Smooth muscle cell (in vitro differentiated cells): ENCODE results near the gene AK2. TPM values are rescaled to one million over a fixed set of nuclear protein-coding genes. Genes with fewer than 3 reads are reported as not detected.

Source experiments
- DNase-seq: peaks from one replicate; lab custom pipeline; 2025; ENCODE audit not compliant: unreplicated experiment; lab: John Stamatoyannopoulos, UW
- H2AFZ ChIP-seq: fragments of 200-600 bp; sonication (generic); 2 replicates; pipeline ENCODE4 v1.6.0; 2016; ENCODE audit warnings: antibody characterized with exemption, low read depth, mild to moderate bottlenecking
- H3F3A ChIP-seq: fragments of 200-600 bp; sonication (generic); 2 replicates; pipeline ENCODE4 v1.6.0; 2017; ENCODE audit warnings: antibody characterized with exemption, low read depth
- H3K27ac ChIP-seq: fragments of 200-600 bp; sonication (generic); 2 replicates; pipeline ENCODE4 v1.5.1; 2016; ENCODE audit warnings: low read depth, mild to moderate bottlenecking
- H3K27me3 ChIP-seq: fragments of 200-600 bp; sonication (generic); 2 replicates; pipeline ENCODE4 v1.6.1; 2016; ENCODE audit warnings: low read depth, mild to moderate bottlenecking
- H3K36me3 ChIP-seq: fragments of 200-600 bp; sonication (generic); 2 replicates; pipeline ENCODE4 v1.5.1; 2016; ENCODE audit warnings: low read depth
- H3K4me1 ChIP-seq: fragments of 200-600 bp; sonication (generic); 2 replicates; pipeline ENCODE4 v1.5.1; 2016; ENCODE audit warnings: low read depth
- H3K4me2 ChIP-seq: fragments of 200-600 bp; sonication (generic); 2 replicates; pipeline ENCODE4 v1.6.0; 2016; ENCODE audit warnings: mild to moderate bottlenecking
- H3K4me3 ChIP-seq: fragments of 200-600 bp; sonication (generic); 2 replicates; pipeline ENCODE4 v1.5.1; 2016; ENCODE audit warnings: mild to moderate bottlenecking
- H3K79me2 ChIP-seq: fragments of 200-600 bp; sonication (generic); 2 replicates; pipeline ENCODE4 v1.6.0; 2016; ENCODE audit warnings: low read depth, mild to moderate bottlenecking
- H3K9ac ChIP-seq: fragments of 200-600 bp; sonication (generic); 2 replicates; pipeline ENCODE4 v1.6.0; 2016; ENCODE audit warnings: low read depth
- H3K9me3 ChIP-seq: fragments of 200-600 bp; sonication (generic); replicated peaks from 2 replicates; pipeline ENCODE4 v1.5.1; 2016; ENCODE audit warnings: low read depth
- H4K20me1 ChIP-seq: fragments of 200-600 bp; sonication (generic); 2 replicates; pipeline ENCODE4 v1.6.0; 2016; ENCODE audit warnings: low read depth
- WGBS: methylation state at CpG from one replicate; pipeline ENCODE4 v1.1.7; 2016; ENCODE audit warnings: low lambda C conversion rate; 5-methylcytosine and 5-hydroxymethylcytosine counted together
- polyA plus RNA-seq: library from polyadenylated mRNA; unstranded; fragments of >200 nt; fragmentation: Nextera tagmentation; extraction: Ambion mirVana; gene quantifications from 2 replicates; pipeline ENCODE4 v1.2.1, GENCODE V29; 2016
- total RNA-seq: library from RNA; depleted of rRNA; stranded (reverse); fragments of >200 nt; gene quantifications from 2 replicates; pipeline ENCODE4 v1.2.3, GENCODE V29; 2014
- TF ChIP-seq, protein P1 (sequence below): fragments of 200-600 bp; sonication (generic); IDR thresholded peaks from 2 replicates; pipeline ENCODE4 v1.5.1; 2017; ENCODE audit warnings: borderline replicate concordance, mild to moderate bottlenecking, antibody characterized with exemption; ENCODE audit not compliant: insufficient read depth, poor library complexity, severe bottlenecking

The AK2 gene
- total and polyA plus RNA-seq, 2 experiments from 2014 or later = 89.8 to 121 TPM

DNA sequence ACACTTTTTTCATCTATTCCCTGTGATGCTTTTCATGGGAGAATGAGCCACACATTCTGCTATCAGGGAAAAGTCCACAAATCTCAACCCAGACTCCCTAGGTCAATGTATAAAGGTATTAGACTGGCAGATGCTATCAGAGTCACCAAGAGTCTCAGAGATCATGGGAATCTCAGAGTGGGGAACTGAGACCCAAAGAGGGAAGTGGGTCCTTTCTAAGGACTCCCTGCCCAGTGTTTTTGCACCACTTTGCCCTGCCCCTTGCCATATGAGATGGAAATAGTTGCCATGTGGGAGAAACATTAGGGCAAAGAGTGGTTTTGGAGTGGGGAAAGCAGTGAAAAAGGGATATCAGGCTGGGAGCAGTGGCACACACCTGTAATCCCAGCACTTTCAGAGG, 25.2 kb upstream of the AK2 start:
- no peak overlapping the region for H3K9ac ChIP-seq
- H4K20me1 ChIP-seq = no peaks in the 10 kb centered on the region
- DNase-seq = no peak
- no peak overlapping the region for H2AFZ ChIP-seq
- TF ChIP-seq, protein P1, sequence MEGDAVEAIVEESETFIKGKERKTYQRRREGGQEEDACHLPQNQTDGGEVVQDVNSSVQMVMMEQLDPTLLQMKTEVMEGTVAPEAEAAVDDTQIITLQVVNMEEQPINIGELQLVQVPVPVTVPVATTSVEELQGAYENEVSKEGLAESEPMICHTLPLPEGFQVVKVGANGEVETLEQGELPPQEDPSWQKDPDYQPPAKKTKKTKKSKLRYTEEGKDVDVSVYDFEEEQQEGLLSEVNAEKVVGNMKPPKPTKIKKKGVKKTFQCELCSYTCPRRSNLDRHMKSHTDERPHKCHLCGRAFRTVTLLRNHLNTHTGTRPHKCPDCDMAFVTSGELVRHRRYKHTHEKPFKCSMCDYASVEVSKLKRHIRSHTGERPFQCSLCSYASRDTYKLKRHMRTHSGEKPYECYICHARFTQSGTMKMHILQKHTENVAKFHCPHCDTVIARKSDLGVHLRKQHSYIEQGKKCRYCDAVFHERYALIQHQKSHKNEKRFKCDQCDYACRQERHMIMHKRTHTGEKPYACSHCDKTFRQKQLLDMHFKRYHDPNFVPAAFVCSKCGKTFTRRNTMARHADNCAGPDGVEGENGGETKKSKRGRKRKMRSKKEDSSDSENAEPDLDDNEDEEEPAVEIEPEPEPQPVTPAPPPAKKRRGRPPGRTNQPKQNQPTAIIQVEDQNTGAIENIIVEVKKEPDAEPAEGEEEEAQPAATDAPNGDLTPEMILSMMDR = no peak
- H3F3A ChIP-seq = no peaks in the 10 kb centered on the region
- H3K36me3 ChIP-seq = no peaks in the 10 kb centered on the region
- H3K79me2 ChIP-seq = no peaks in the 10 kb centered on the region
- H3K4me1 ChIP-seq = no peaks in the 10 kb centered on the region
- H3K9me3 ChIP-seq = peaks cover 19% of the 10 kb centered on the region
- H3K27ac ChIP-seq = no peak overlapping the region
- H3K27me3 ChIP-seq = no peaks in the 10 kb centered on the region
- H3K4me3 ChIP-seq = no peak overlapping the region
- no peak overlapping the region for H3K4me2 ChIP-seq

DNA sequence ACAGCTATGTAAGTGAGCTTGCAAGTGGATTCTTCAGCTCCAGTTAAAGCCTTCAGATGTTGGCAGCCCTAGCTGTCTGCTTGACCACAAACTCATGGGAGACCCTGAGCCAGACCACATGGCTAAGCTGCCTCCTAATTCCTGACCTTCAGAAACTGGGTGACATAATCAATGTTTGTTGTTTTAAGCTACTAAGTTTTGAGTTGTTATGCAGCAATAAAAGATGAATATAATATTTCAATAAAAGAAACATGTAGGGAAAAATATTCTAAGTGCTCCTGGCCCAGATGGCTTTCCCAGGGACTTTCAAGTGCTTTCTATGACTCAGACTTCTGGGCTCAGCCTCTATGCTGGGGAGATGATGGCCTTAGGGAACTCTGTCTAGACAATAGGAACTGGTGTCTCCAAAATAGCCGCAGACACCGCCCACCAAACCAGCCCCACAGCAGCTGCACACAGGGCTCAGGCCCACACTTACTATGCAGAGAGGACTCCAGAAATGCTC, 23.9 kb upstream of the AK2 start:
- WGBS = 22% methylated on average over 2 of the region's 2 CpGs
- Histone ChIP-seq H3K27ac (peak overlapping the region; percentile 83), H3K36me3 (no peaks in the 10 kb centered on the region)

DNA sequence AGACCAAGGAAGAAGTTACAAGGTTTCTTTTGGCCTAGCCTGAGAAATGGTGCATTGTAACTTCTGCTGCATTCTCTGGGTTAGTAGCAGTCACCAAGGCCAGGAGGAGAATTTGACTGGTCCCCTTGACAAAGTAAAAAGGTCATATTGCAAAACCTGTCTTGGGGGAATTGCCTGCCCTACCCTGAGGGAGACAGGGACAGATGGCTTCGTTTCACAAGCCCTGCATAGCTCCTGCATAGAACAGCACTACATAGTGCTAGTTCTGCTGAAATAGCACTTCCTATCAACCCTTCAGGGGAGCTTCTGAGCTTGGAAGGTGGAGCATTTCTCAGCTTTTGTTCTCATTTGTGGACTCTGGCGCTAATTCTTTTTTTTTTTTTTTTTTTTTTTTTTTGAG, 20.4 kb upstream of the AK2 start:
- WGBS = 85% methylated on average over 2 of the region's 2 CpGs

More for the DNA sequence above, 23.9 kb upstream of the AK2 start:
- DNase-seq = no peak
- Histone ChIP-seq H3K9ac (peak overlapping the region; percentile 18), H3K79me2 (no peaks in the 10 kb centered on the region), H3K9me3 (peaks cover 19% of the 10 kb centered on the region), H2AFZ (no peak overlapping the region), H3K4me2 (peak overlapping the region; percentile 31), H4K20me1 (no peaks in the 10 kb centered on the region), H3K27me3 (no peaks in the 10 kb centered on the region), H3K4me1 (no peaks in the 10 kb centered on the region), H3F3A (no peaks in the 10 kb centered on the region), H3K4me3 (no peak overlapping the region)
- TF ChIP-seq, protein P1 = no peak

DNA sequence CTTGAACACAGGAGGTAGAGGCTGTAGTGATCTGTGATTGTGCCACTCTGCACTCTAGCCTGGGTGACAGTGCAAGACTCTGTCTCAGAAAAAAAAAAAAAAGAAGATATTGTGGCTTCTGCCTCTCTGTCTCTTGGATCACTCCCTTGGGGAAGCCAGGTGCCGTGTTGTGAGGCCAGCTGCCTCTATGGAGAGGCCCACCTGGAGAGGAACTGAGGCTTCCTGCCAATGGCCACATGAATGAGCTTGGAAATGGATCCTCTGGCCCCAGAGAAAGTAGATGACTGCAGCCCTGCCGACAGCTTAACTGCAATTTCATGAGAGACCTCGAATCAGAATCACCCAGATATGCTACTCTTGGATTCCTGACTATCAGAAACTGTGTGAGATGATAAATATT, 19.7 kb upstream of the AK2 start:
- no peaks in the 10 kb centered on the region for H3K4me1 ChIP-seq
- H3K27me3 ChIP-seq = no peaks in the 10 kb centered on the region
- DNase-seq = no peak
- no peaks in the 10 kb centered on the region for H3F3A ChIP-seq
- no peak overlapping the region for H3K4me2 ChIP-seq
- 94% methylated on average over 3 of the region's 3 CpGs for WGBS
- no peaks in the 10 kb centered on the region for H3K9me3 ChIP-seq
- no peak overlapping the region for H3K27ac ChIP-seq
- no peak overlapping the region for H3K9ac ChIP-seq
- H4K20me1 ChIP-seq = no peaks in the 10 kb centered on the region
- no peak overlapping the region for H2AFZ ChIP-seq
- TF ChIP-seq, protein P1 = no peak
- H3K79me2 ChIP-seq = no peaks in the 10 kb centered on the region
- H3K4me3 ChIP-seq = no peak overlapping the region
- no peaks in the 10 kb centered on the region for H3K36me3 ChIP-seq

More for the DNA sequence above, 20.4 kb upstream of the AK2 start:
- H4K20me1 ChIP-seq = no peaks in the 10 kb centered on the region
- no peaks in the 10 kb centered on the region for H3K9me3 ChIP-seq
- TF ChIP-seq, protein P1 = no peak
- H3K4me2 ChIP-seq = no peak overlapping the region
- no peak overlapping the region for H3K9ac ChIP-seq
- H3F3A ChIP-seq = no peaks in the 10 kb centered on the region
- DNase-seq = no peak
- H3K4me1 ChIP-seq = no peaks in the 10 kb centered on the region
- H3K36me3 ChIP-seq = no peaks in the 10 kb centered on the region
- no peak overlapping the region for H2AFZ ChIP-seq
- H3K79me2 ChIP-seq = no peaks in the 10 kb centered on the region
- no peak overlapping the region for H3K4me3 ChIP-seq
- no peak overlapping the region for H3K27ac ChIP-seq
- H3K27me3 ChIP-seq = no peaks in the 10 kb centered on the region
